ENCODE measurements around the gene ZNF750.

GRCh38 chr17:82810644-82811430 is 29.0 kb downstream of the ZNF750 start:
- TF ChIP-seq CTCF (IDR thresholded peaks at IDR 0.05 in 8 of 11, conservative IDR thresholded peaks at IDR 0.05 in 3 of 11) (no peak), POLR2A (IDR thresholded peaks at IDR 0.05) (no peak)

Measured in spleen (tissue), 7 donors.